Spleen (tissue), 11 donors: Measurements from ENCODE around the gene MS4A4A. TPM values are rescaled to one million over a fixed set of nuclear protein-coding genes. Genes with fewer than 3 reads are reported as not detected.

Experiments
- DNase-seq: peaks from one replicate; pipeline ENCODE4 v3.0.0-alpha.2; 2020
- H3K27ac ChIP-seq, 8 donors: fragments of 200-600 bp; sonication (generic) in 7 of 8; 1 replicate in 4 of 8; 2 replicates in 4 of 8; pipeline versions ENCODE4 v1.5.0 to v1.8.0; 2016 to 2021; ENCODE audit warnings: inconsistent platforms in 4 of 8, mild to moderate bottlenecking in 4 of 8, moderate library complexity in 1 of 8
- H3K27me3 ChIP-seq, 7 donors: fragments of 200-600 bp; sonication (generic) in 6 of 7; replicated peaks in 1 of 7; 1 replicate in 4 of 7; 2 replicates in 3 of 7; pipeline versions ENCODE4 v1.5.0 to v1.8.0; 2016 to 2021; ENCODE audit warnings: inconsistent platforms in 3 of 7, mild to moderate bottlenecking in 1 of 7
- H3K36me3 ChIP-seq, 6 donors: fragments of 200-600 bp; sonication (generic) in 5 of 6; 1 replicate in 4 of 6; 2 replicates in 2 of 6; pipeline versions ENCODE4 v1.5.0 to v1.8.0; 2016 to 2021; ENCODE audit warnings: inconsistent platforms in 2 of 6
- H3K4me1 ChIP-seq, 6 donors: fragments of 200-600 bp; sonication (generic) in 5 of 6; 1 replicate in 3 of 6; 2 replicates in 3 of 6; pipeline versions ENCODE4 v1.5.0 to v1.8.0; 2016 to 2021; ENCODE audit warnings: inconsistent platforms in 3 of 6
- H3K4me3 ChIP-seq, 8 donors: fragments of 200-600 bp; sonication (generic) in 7 of 8; 1 replicate in 4 of 8; 2 replicates in 4 of 8; pipeline versions ENCODE4 v1.5.0 to v1.8.0; 2016 to 2021; ENCODE audit warnings: inconsistent platforms in 4 of 8, mild to moderate bottlenecking in 4 of 8, moderate library complexity in 2 of 8
- H3K9me3 ChIP-seq, 8 donors: fragments of 200-600 bp; sonication (generic) in 7 of 8; 1 replicate in 4 of 8; 2 replicates in 4 of 8; pipeline versions ENCODE4 v1.5.0 to v1.8.0; 2016 to 2021; ENCODE audit warnings: inconsistent platforms in 4 of 8
- CTCF ChIP-seq, 11 experiments: fragments of 200-600 bp in 7 of 11; fragments of 450-650 bp in 4 of 11; sonication (generic) in 4 of 11; IDR thresholded peaks in 8 of 11; conservative IDR thresholded peaks in 3 of 11; 1 replicate in 7 of 11; 2 replicates in 4 of 11; pipeline versions ENCODE4 v1.4.0 to v1.8.0; 2016 to 2021; ENCODE audit warnings: antibody characterized with exemption in 11 of 11, inconsistent platforms in 4 of 11, mild to moderate bottlenecking in 1 of 11
- POLR2A ChIP-seq, 3 donors: fragments of 450-650 bp; IDR thresholded peaks; one replicate each; pipeline ENCODE4 v1.5.1; 2017; ENCODE audit warnings: antibody characterized with exemption in 3 of 3, mild to moderate bottlenecking in 1 of 3
- POLR2AphosphoS5 ChIP-seq, 3 donors: sonication (generic); formaldehyde crosslinking; IDR thresholded peaks; one replicate each; pipeline ENCODE4 v1.5.1; 2017; ENCODE audit warnings: antibody characterized with exemption in 3 of 3
- whole genome bisulfite sequencing, 5 donors: extraction: QIAGEN DNeasy Blood & Tissue Kit in 3 of 5; methylation state at CpG; one replicate each; pipeline versions ENCODE4 v1.1.5 to v1.1.7; 2013 to 2018; 5-methylcytosine and 5-hydroxymethylcytosine counted together
- intact Hi-C: fragments of 100-400 bp; cut with DNase I; formaldehyde crosslinking; loops from one replicate; pipeline ENCODE4 v1.15.0; 2023; ENCODE audit warnings: low total_unique reads
- polyA plus RNA-seq, 3 donors: library from polyadenylated mRNA; stranded (reverse); fragments of 200-250 nt; gene quantifications; one replicate each; pipeline ENCODE4 v1.2.1, GENCODE V29; 2013
- total RNA-seq, 7 donors: library from RNA; depleted of rRNA in 3 of 7; stranded (reverse); fragments of >200 nt in 3 of 7; fragmentation: NEBNext Ultra II Directional in 4 of 7; extraction: Animal tissue kit (Norgen Biotek cat#: 25700) in 4 of 7; gene quantifications; one replicate each; pipeline versions ENCODE4 v1.1.0 to v1.2.1, GENCODE V29; 2016 to 2021
- donor health status: healthy with polysubstance abuse.
- donor health status: DM: no; HTN: no; CAD: no; lungs with moderate emphysema.
- donor health status: DM: no; HTN: no; CAD: no.
- donor health status: Bipolar disorder and iron deficiency.
- donor health status: healthy.
- donor health status: DM: no; HTN: no; CAD: no.
- donor health status: DM: yes; HTN: yes; CAD: no.

The MS4A4A gene
- total and polyA plus RNA-seq, 10 donors = 24.3 to 130 (median 54.0) TPM

GRCh38 chr11:60252213-60253108, 28.0 kb upstream of the MS4A4A start:
- Histone ChIP-seq H3K4me1 (peaks cover 0 to 28% (median 16%) of the 10 kb centered on the region in 6 donors), H3K4me3 (no peak overlapping the region), H3K36me3 (no peaks in the 10 kb centered on the region), H3K27me3 (no peaks in the 10 kb centered on the region), H3K27ac (peak overlapping the region in 6 of 8 donors; percentile 15 to 78 (median 67)), H3K9me3 (peaks cover 0 to 21% (median 17%) of the 10 kb centered on the region in 8 donors)
- intact Hi-C loops = no loop called here
- peak in 1 of 3 donors; percentile 11 for TF ChIP-seq POLR2AphosphoS5 (IDR thresholded peaks at IDR 0.05)
- no peak for TF ChIP-seq CTCF (IDR thresholded peaks at IDR 0.05 in 8 of 11, conservative IDR thresholded peaks at IDR 0.05 in 3 of 11)
- WGBS, 5 donors = 31 to 62% (median 47%) methylated on average over 2 of the region's 2 CpGs
- DNase-seq = no peak

GRCh38 chr11:60257956-60258722, 22.3 kb upstream of the MS4A4A start:
- H3K9me3 ChIP-seq = peaks cover 0 to 32% (median 18%) of the 10 kb centered on the region in 8 donors
- no peaks in the 10 kb centered on the region for H3K36me3 ChIP-seq
- H3K27ac ChIP-seq = no peak overlapping the region
- H3K27me3 ChIP-seq = no peaks in the 10 kb centered on the region
- no peak for TF ChIP-seq CTCF (IDR thresholded peaks at IDR 0.05 in 8 of 11, conservative IDR thresholded peaks at IDR 0.05 in 3 of 11)
- no peak for TF ChIP-seq POLR2AphosphoS5 (IDR thresholded peaks at IDR 0.05)
- no peak for TF ChIP-seq POLR2A (IDR thresholded peaks at IDR 0.05)
- intact Hi-C loops = no loop called here
- no peak overlapping the region for H3K4me3 ChIP-seq
- peaks cover 0 to 6% (median 1%) of the 10 kb centered on the region in 6 donors for H3K4me1 ChIP-seq
- WGBS, 5 donors = 89 to 92% (median 91%) methylated on average over 4 of the region's 4 CpGs
- DNase-seq = no peak

GRCh38 chr11:60261014-60261413, 19.5 kb upstream of the MS4A4A start:
- intact Hi-C loops = loop anchor here (10.0 kb wide), 1 partner anchor 354 kb away; no protein-coding TSS in a partner anchor
- Histone ChIP-seq H3K9me3 (peaks cover 0 to 11% (median 0%) of the 10 kb centered on the region in 8 donors), H3K4me1 (peaks cover 0 to 12% (median 0%) of the 10 kb centered on the region in 6 donors), H3K36me3 (no peaks in the 10 kb centered on the region), H3K4me3 (no peak overlapping the region), H3K27me3 (no peaks in the 10 kb centered on the region), H3K27ac (no peak overlapping the region)
- TF ChIP-seq POLR2A (IDR thresholded peaks at IDR 0.05) (no peak), POLR2AphosphoS5 (IDR thresholded peaks at IDR 0.05) (no peak), CTCF (IDR thresholded peaks at IDR 0.05 in 8 of 11, conservative IDR thresholded peaks at IDR 0.05 in 3 of 11) (no peak)
- DNase-seq = no peak
- 78 to 96% (median 87%) methylated on average over 4 of the region's 4 CpGs for WGBS, 5 donors
